GM12892 (cell line): ENCODE results near the gene IL9.

ENCODE experiments used
- POLR2A ChIP-seq: IDR thresholded peaks from 2 replicates; pipeline ENCODE4 v1.6.1; 2011; ENCODE audit warnings: low read depth, low read length, control low read depth
- TAF1 ChIP-seq: IDR thresholded peaks from 2 replicates; pipeline ENCODE4 v1.6.1; 2011; ENCODE audit warnings: low read depth, mild to moderate bottlenecking, control low read depth, low read length, borderline replicate concordance

- TF ChIP-seq POLR2A (no peak), TAF1 (no peak)
These were observed 45.0 kb downstream of the IL9 start for GRCh38 chr5:135850671-135851070.
